HUES64 (cell line): ENCODE results near the gene IL4.
"Not testable (repeated sequence)": the region's sequence is repeated elsewhere in the genome, so short reads cannot be mapped to it uniquely, and the experiment has no call there.

Source experiments
- H3K27ac ChIP-seq: 2 replicates; pipeline ENCODE4 v1.7.0; 2013; ENCODE audit warnings: low read depth, low read length, inconsistent platforms
- H3K27me3 ChIP-seq: 2 replicates; pipeline ENCODE4 v1.6.1; 2013; ENCODE audit warnings: mild to moderate bottlenecking, low read length; ENCODE audit not compliant: insufficient read depth
- H3K36me3 ChIP-seq: 2 replicates; pipeline ENCODE4 v1.6.1; 2013; ENCODE audit warnings: mild to moderate bottlenecking, low read length; ENCODE audit not compliant: insufficient read depth
- H3K4me1 ChIP-seq: 2 replicates; pipeline ENCODE4 v1.6.1; 2013; ENCODE audit warnings: mild to moderate bottlenecking, low read length, moderate library complexity; ENCODE audit not compliant: insufficient read depth
- H3K4me3 ChIP-seq: 2 replicates; pipeline ENCODE4 v1.5.1; 2013; ENCODE audit warnings: mild to moderate bottlenecking, low read length, moderate library complexity
- H3K9ac ChIP-seq: 2 replicates; pipeline ENCODE4 v1.6.1; 2013; ENCODE audit warnings: mild to moderate bottlenecking, low read depth, low read length
- H3K9me3 ChIP-seq: 2 replicates; pipeline ENCODE4 v1.6.1; 2013; ENCODE audit warnings: low read depth, low read length; ENCODE audit not compliant: insufficient read depth
- WGBS: fragments of 150-250, 120-280 bp; methylation state at CpG from one replicate; pipeline ENCODE4 v1.1.7; 2013; ENCODE audit warnings: missing lambda C conversion rate; 5-methylcytosine and 5-hydroxymethylcytosine counted together

IL4 gene

DNA sequence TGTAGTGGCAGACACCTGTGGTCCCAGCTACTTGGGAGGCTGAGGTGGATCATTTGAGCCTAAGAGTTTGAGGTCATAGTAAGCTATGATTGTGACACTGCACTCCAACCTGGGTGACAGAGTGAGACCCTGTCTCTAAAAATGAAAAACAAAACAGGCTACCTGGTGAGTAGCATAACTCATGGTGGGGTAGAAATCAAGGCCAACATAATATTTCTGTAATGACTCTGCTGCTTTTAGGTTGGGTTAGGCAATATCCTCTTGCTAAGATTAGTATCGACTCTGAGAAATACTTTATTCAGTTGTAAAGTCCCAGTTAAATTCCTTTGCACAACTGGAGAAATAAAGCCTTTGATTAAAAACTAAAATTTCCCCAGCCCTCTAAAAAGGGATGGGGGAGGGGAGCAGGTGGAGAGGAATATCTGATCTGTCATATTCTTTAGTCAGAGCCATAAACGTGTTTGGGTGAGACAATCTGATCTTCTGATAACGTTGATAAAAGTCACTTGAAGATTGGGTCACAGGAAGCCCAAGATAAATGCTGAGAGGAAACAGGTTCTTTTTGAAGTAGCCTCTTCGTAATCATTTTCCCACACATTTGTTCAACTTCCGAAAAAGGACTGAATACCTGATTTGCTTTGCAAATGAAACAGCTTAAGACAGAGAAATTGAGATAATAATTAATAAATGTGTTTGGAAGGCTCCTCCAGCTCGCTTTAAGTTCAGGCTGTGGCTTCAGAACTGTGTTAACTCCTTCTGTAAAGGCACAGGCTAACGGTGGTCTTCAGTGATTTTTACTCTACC, 14.9 kb downstream of the IL4 start:
- Histone ChIP-seq H3K27me3 (no peaks in the 10 kb centered on the region), H3K4me1 (no peaks in the 10 kb centered on the region), H3K9ac (no peak overlapping the region), H3K9me3 (no peaks in the 10 kb centered on the region), H3K36me3 (no peaks in the 10 kb centered on the region), H3K4me3 (no peak overlapping the region), H3K27ac (no peak overlapping the region)
- 87% methylated on average over 7 of the region's 7 CpGs for WGBS

- Histone ChIP-seq H3K4me1 (no peaks in the 10 kb centered on the region), H3K4me3 (no peak overlapping the region), H3K9ac (no peak overlapping the region), H3K27ac (no peak overlapping the region), H3K27me3 (no peaks in the 10 kb centered on the region), H3K36me3 (no peaks in the 10 kb centered on the region), H3K9me3 (no peaks in the 10 kb centered on the region)
- WGBS = 93% methylated on average over 7 of the region's 7 CpGs
These were observed 15.7 kb downstream of the IL4 start for GRCh38 chr5:132689513-132689912.

- Histone ChIP-seq H3K4me1 (no peaks in the 10 kb centered on the region), H3K36me3 (no peaks in the 10 kb centered on the region), H3K4me3 (no peak overlapping the region), H3K9me3 (no peaks in the 10 kb centered on the region), H3K9ac (no peak overlapping the region), H3K27ac (no peak overlapping the region), H3K27me3 (no peaks in the 10 kb centered on the region)
- 96% methylated on average over 3 of the region's 3 CpGs for WGBS
These were observed 16.4 kb downstream of the IL4 start for GRCh38 chr5:132690156-132690555.

DNA sequence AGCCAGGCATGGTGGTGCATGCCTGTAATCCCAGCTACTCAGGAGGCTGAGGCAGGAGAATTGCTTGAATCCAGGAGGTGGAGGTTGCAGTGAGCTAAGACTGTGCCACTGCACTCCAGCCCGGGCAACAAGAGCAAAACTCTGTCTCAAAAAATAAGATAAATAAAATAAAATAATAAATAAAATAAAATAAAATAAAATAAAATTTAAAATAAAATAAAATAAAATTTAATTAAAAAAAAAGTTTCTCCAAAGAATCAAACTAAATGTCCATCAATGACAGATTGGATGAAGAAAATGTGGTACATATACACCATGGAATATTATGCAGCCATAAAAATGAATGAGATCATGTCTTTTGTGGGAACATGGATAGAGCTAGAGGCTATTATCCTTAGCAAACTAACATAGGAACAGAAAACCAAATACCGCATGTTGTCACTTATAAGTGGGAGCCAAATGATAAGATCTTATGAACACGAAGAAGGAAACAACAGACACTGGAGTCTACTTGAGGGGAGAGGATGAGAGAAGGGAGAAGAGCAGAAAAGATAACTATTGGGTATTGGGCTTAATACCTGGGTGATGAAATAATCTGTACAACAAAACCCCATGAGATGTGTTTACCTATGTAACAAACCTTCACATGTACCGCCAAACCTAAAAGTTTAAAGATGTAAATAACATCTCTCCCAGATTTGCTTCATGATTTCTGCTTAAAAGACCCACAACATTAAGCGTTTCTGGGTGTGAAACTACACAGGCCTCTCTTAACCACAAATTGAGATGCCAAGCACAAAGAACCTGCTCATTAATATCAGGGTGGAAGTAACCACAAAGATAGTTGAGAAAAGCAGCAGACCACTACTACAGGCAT, 18.2 kb downstream of the IL4 start:
- not testable (repeated sequence) for H3K4me3 ChIP-seq, H3K27ac ChIP-seq, H3K27me3 ChIP-seq, H3K4me1 ChIP-seq, H3K36me3 ChIP-seq, H3K9me3 ChIP-seq, H3K9ac ChIP-seq
- 94% methylated on average over 4 of the region's 5 CpGs for WGBS

GRCh38 chr5:132692632-132692967, 18.8 kb downstream of the IL4 start:
- Histone ChIP-seq H3K27me3 (no peaks in the 10 kb centered on the region), H3K27ac (no peak overlapping the region), H3K9ac (no peak overlapping the region), H3K9me3 (no peaks in the 10 kb centered on the region), H3K4me1 (no peaks in the 10 kb centered on the region), H3K4me3 (no peak overlapping the region), H3K36me3 (peaks cover 8% of the 10 kb centered on the region; the same call in 1 of the 2 replicates)

- WGBS = 100% methylated on average over 2 of the region's 4 CpGs
These were observed 22.2 kb downstream of the IL4 start for GRCh38 chr5:132695956-132696355.

GRCh38 chr5:132704875-132705274, 31.1 kb downstream of the IL4 start:
- no peaks in the 10 kb centered on the region for H3K4me1 ChIP-seq
- H3K9ac ChIP-seq = no peak overlapping the region
- H3K27me3 ChIP-seq = no peaks in the 10 kb centered on the region
- H3K4me3 ChIP-seq = no peak overlapping the region
- peaks cover 24% of the 10 kb centered on the region for H3K36me3 ChIP-seq
- H3K9me3 ChIP-seq = no peaks in the 10 kb centered on the region
- WGBS = no CpG with 5 or more reads among the region's 1 CpG
- H3K27ac ChIP-seq = no peak overlapping the region

More at GRCh38 chr5:132695956-132696355, 22.2 kb downstream of the IL4 start:
- Histone ChIP-seq H3K27me3 (no peaks in the 10 kb centered on the region), H3K9me3 (no peaks in the 10 kb centered on the region), H3K4me1 (no peaks in the 10 kb centered on the region), H3K27ac (no peak overlapping the region), H3K4me3 (no peak overlapping the region), H3K36me3 (peaks cover 29% of the 10 kb centered on the region), H3K9ac (no peak overlapping the region)

- Histone ChIP-seq H3K27me3 (no peaks in the 10 kb centered on the region), H3K4me1 (no peaks in the 10 kb centered on the region), H3K27ac (no peak overlapping the region), H3K9ac (no peak overlapping the region), H3K9me3 (no peaks in the 10 kb centered on the region), H3K36me3 (no peaks in the 10 kb centered on the region), H3K4me3 (no peak overlapping the region)
These were observed 34.9 kb downstream of the IL4 start for GRCh38 chr5:132708645-132709044.

GRCh38 chr5:132714456-132715307, 40.9 kb downstream of the IL4 start:
- Histone ChIP-seq H3K4me1 (no peaks in the 10 kb centered on the region), H3K27ac (no peak overlapping the region)

DNA sequence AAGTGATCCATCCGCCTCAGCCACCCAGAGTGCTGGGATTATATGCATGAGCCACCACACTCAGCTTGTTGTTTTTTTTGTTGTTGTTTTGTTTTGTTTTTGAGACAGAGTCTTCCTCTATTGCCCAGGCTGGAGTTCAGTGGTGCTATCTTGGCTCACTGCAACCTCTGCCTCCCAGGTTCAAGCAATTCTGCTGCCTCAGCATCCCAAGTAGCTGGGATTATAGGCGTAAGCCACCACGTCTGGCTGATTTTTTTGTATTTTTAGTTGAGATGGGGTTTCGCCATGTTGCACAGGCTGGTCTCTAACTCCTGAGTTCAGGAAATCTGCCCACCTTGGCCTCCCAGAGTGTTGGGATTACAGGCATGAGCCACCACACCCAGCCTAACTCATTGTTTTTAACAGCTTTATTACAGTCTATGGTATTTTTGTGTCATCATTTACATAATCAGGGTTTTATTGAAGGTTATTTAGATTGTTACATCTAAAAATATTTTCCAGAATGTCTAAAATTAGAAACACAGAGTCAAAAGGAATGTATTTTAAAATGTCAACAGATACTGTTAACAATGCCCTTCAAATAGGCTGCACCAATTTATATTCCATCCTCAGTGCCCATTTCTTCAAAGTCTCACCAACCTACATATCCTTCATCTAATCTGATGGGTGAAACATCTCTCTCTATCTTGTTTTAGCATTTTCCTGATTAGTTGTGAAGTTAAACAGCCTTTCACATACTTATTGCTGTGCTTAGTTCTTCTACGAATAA, 44.9 kb downstream of the IL4 start:
- Histone ChIP-seq H3K4me1 (no peaks in the 10 kb centered on the region), H3K36me3 (no peaks in the 10 kb centered on the region; the same call in 1 of the 2 replicates), H3K4me3 (no peak overlapping the region), H3K27me3 (no peaks in the 10 kb centered on the region), H3K9me3 (no peaks in the 10 kb centered on the region), H3K9ac (no peak overlapping the region), H3K27ac (no peak overlapping the region)
- 91% methylated on average over 4 of the region's 5 CpGs for WGBS

More at GRCh38 chr5:132714456-132715307, 40.9 kb downstream of the IL4 start:
- Histone ChIP-seq H3K9me3 (no peaks in the 10 kb centered on the region), H3K27me3 (no peaks in the 10 kb centered on the region), H3K4me3 (no peak overlapping the region), H3K36me3 (no peaks in the 10 kb centered on the region), H3K9ac (no peak overlapping the region)
- WGBS = 85% methylated on average over 10 of the region's 11 CpGs
